A549 (cell line): ENCODE data around the gene GPR6. TPM values are rescaled to one million over a fixed set of nuclear protein-coding genes. Genes with fewer than 3 reads are reported as not detected.

Source experiments
- ATAC-seq, 2 experiments: fragments of 200-7000 bp in 1 of 2; fragments of >200 bp in 1 of 2; cut with Nextera tagmentation in 1 of 2; cut with Tn5 transposase in 1 of 2; 3 replicates each; pipeline versions ENCODE4 v1.8.0 to v1.9.1; 2018 to 2020; ENCODE audit warnings: mild to moderate bottlenecking in 1 of 2, moderate library complexity in 1 of 2
- CTCF ChIA-PET: fragments of 300-600 bp; sonication (Branson Sonifier 250); formaldehyde crosslinking; extraction: SDS; loops from one replicate; lab custom pipeline; 2021; ENCODE audit warnings: antibody characterized with exemption, inconsistent platforms; lab: Yijun Ruan, JAX
- POLR2A ChIA-PET: fragments of 350-600 bp; formaldehyde crosslinking; extraction: SDS; loops from one replicate; lab custom pipeline; 2021; ENCODE audit warnings: antibody characterized with exemption, inconsistent platforms; lab: Yijun Ruan, JAX
- DNase-seq, 2 experiments: peaks; one replicate each; pipeline versions ENCODE4 v3.0.0 to v3.0.0-alpha.2; 2011 to 2016; ENCODE audit warnings: low read depth in 1 of 2, low spot score in 1 of 2
- FAIRE-seq: peaks from 2 replicates; lab custom pipeline; 2011; peaks lifted over from hg19 to GRCh38; lab: Jason Lieb, UNC
- H3K27ac ChIP-seq, 2 experiments: fragments of >200 bp; sonication (Bioruptor Twin); formaldehyde crosslinking; 3 replicates each; pipeline ENCODE4 v1.5.1; 2016 to 2017
- H3K4me1 ChIP-seq: fragments of >200 bp; sonication (Bioruptor Twin); formaldehyde crosslinking; 3 replicates; pipeline ENCODE4 v1.6.1; 2016
- H3K4me2 ChIP-seq: fragments of >200 bp; sonication (Bioruptor Twin); formaldehyde crosslinking; 3 replicates; pipeline ENCODE4 v1.6.1; 2016
- H3K4me3 ChIP-seq: fragments of >200 bp; sonication (Bioruptor Twin); formaldehyde crosslinking; 3 replicates; pipeline ENCODE4 v1.5.1; 2016
- H3K9me3 ChIP-seq: fragments of >200 bp; sonication (Bioruptor Twin); formaldehyde crosslinking; 3 replicates; pipeline ENCODE4 v1.6.1; 2016
- BHLHE40 ChIP-seq: IDR thresholded peaks from 2 replicates; pipeline ENCODE4 v1.6.1; 2012; ENCODE audit warnings: low read depth, low read length, inconsistent platforms
- CHD2 ChIP-seq: fragments of 150-350 bp; IDR thresholded peaks from 2 replicates; pipeline ENCODE4 v1.6.1; 2014; ENCODE audit warnings: low read length; ENCODE audit not compliant: partially characterized antibody
- EHF ChIP-seq: fragments of 250-450 bp; sonication (Bioruptor Pico); IDR thresholded peaks from 2 replicates; pipeline ENCODE4 v1.5.0; 2020; ENCODE audit warnings: mild to moderate bottlenecking
- FOSL2 ChIP-seq, 2 experiments: fragments of 450-650 bp in 1 of 2; fragments of >200 bp in 1 of 2; sonication (Bioruptor Twin) in 1 of 2; formaldehyde crosslinking; IDR thresholded peaks; 2 replicates each; pipeline versions ENCODE4 v1.5.0 to v1.6.1; 2016 to 2020; ENCODE audit warnings: mild to moderate bottlenecking in 1 of 2, moderate library complexity in 1 of 2
- GATA3 ChIP-seq: IDR thresholded peaks from 2 replicates; pipeline ENCODE4 v1.6.1; 2012; ENCODE audit warnings: borderline replicate concordance
- HDAC2 ChIP-seq: fragments of 200-600 bp; sonication (generic); IDR thresholded peaks from 2 replicates; pipeline ENCODE4 v1.6.1; 2016
- HEYL ChIP-seq: fragments of 250-450 bp; sonication (Bioruptor Pico); IDR thresholded peaks from 2 replicates; pipeline ENCODE4 v1.8.0; 2021; ENCODE audit warnings: mild to moderate bottlenecking, moderate library complexity
- HOXA7 ChIP-seq: fragments of 250-450 bp; sonication (Bioruptor Pico); IDR thresholded peaks from 2 replicates; pipeline ENCODE4 v1.5.0; 2020; ENCODE audit warnings: mild to moderate bottlenecking, moderate library complexity
- HOXB5 ChIP-seq: fragments of 250-450 bp; sonication (Bioruptor Pico); IDR thresholded peaks from 2 replicates; pipeline ENCODE4 v1.5.0; 2020; ENCODE audit warnings: mild to moderate bottlenecking, moderate library complexity
- KDM1A ChIP-seq: fragments of 200-600 bp; sonication (generic); IDR thresholded peaks from 2 replicates; pipeline ENCODE4 v1.6.1; 2016; ENCODE audit warnings: low read depth, mild to moderate bottlenecking
- MAZ ChIP-seq: fragments of 150-350 bp; IDR thresholded peaks from 2 replicates; pipeline ENCODE4 v1.6.1; 2014; ENCODE audit warnings: antibody characterized with exemption, low read depth, low read length, borderline replicate concordance
- MYC ChIP-seq: IDR thresholded peaks from 2 replicates; pipeline ENCODE4 v1.6.1; 2012; ENCODE audit warnings: mild to moderate bottlenecking, inconsistent platforms, low read length, improper control_type of control experiment, borderline replicate concordance
- POLR2AphosphoS2 ChIP-seq: conservative IDR thresholded peaks from 2 replicates; pipeline ENCODE4 v1.6.1; 2012; ENCODE audit warnings: low read length, improper control_type of control experiment, inconsistent platforms
- REST ChIP-seq: fragments of 200-600 bp; sonication (generic); IDR thresholded peaks from 2 replicates; pipeline ENCODE4 v1.6.1; 2016; ENCODE audit warnings: antibody characterized with exemption, mild to moderate bottlenecking, moderate library complexity
- RFX5 ChIP-seq: fragments of 450-650 bp; IDR thresholded peaks from 2 replicates; pipeline ENCODE4 v1.7.1; 2014; ENCODE audit warnings: antibody characterized with exemption, mild to moderate bottlenecking, moderate library complexity
- SMC3 ChIP-seq: fragments of >200 bp; sonication (Bioruptor Twin); formaldehyde crosslinking; IDR thresholded peaks from 3 replicates; pipeline ENCODE4 v1.6.1; 2018; ENCODE audit warnings: inconsistent platforms
- SREBF2 ChIP-seq: fragments of 450-650 bp; IDR thresholded peaks from 2 replicates; pipeline ENCODE4 v1.6.1; 2014; ENCODE audit warnings: mild to moderate bottlenecking, moderate library complexity
- TFCP2L1 ChIP-seq: fragments of 250-450 bp; sonication (Bioruptor Pico); IDR thresholded peaks from 2 replicates; pipeline ENCODE4 v1.5.0; 2021; ENCODE audit warnings: mild to moderate bottlenecking
- USF2 ChIP-seq: fragments of 450-650 bp; IDR thresholded peaks from 2 replicates; pipeline ENCODE4 v1.6.1; 2014; ENCODE audit warnings: antibody characterized with exemption
- WGBS: methylation state at CpG from one replicate; pipeline ENCODE4 v1.1.6; 2017; ENCODE audit errors: missing lambda C conversion rate; 5-methylcytosine and 5-hydroxymethylcytosine counted together
- polyA plus RNA-seq, 4 experiments: library from polyadenylated mRNA; depleted of rRNA in 3 of 4; stranded (reverse); fragments of >200 nt; fragmentation: RNase III in 1 of 4; extraction: RNeasy Plus Mini Kit Qiagen cat#74134 plus additional on column Dnase treatment in 1 of 4; gene quantifications; 2 replicates in 3 of 4; 3 replicates in 1 of 4; pipeline ENCODE4 v1.2.3, GENCODE V29; 2011 to 2017
- TF ChIP-seq, protein P1 (sequence below): fragments of >200 bp; sonication (Bioruptor Twin); formaldehyde crosslinking; IDR thresholded peaks from 3 replicates; pipeline ENCODE4 v1.5.1; 2016
- TF ChIP-seq, protein P2 (sequence below): fragments of 150-350 bp; IDR thresholded peaks from 2 replicates; pipeline ENCODE4 v1.6.1; 2014; ENCODE audit warnings: low read depth, mild to moderate bottlenecking, low read length
- TF ChIP-seq, protein P3 (sequence below): fragments of 250-450 bp; sonication (Bioruptor Pico); IDR thresholded peaks from 2 replicates; pipeline ENCODE4 v1.5.0; 2021; ENCODE audit warnings: mild to moderate bottlenecking, moderate library complexity, borderline replicate concordance

Gene GPR6
- polyA plus RNA-seq, 2 of the 4 experiments (the other 2 are of a cell fraction): not detected

DNA sequence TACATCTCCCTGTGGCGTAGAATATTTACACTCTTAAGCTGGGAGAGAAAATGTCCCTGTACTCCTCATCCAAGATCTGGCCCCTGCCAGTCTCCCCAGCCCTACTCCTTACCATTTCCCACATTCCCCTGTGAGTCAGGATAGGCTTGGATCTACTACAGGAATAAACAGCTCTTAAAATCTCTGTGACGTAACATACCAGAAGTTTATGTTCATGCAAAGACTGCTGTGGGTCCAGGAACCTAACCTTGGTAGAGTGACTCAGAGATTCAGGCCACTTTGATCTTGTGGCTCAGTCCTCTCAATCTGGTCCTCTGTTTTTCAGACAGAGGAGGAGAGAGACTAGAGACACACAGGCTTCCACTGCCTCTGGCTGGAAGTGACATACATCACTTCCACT is 38.5 kb upstream of the GPR6 start (continued):
- TF ChIP-seq, protein P1, sequence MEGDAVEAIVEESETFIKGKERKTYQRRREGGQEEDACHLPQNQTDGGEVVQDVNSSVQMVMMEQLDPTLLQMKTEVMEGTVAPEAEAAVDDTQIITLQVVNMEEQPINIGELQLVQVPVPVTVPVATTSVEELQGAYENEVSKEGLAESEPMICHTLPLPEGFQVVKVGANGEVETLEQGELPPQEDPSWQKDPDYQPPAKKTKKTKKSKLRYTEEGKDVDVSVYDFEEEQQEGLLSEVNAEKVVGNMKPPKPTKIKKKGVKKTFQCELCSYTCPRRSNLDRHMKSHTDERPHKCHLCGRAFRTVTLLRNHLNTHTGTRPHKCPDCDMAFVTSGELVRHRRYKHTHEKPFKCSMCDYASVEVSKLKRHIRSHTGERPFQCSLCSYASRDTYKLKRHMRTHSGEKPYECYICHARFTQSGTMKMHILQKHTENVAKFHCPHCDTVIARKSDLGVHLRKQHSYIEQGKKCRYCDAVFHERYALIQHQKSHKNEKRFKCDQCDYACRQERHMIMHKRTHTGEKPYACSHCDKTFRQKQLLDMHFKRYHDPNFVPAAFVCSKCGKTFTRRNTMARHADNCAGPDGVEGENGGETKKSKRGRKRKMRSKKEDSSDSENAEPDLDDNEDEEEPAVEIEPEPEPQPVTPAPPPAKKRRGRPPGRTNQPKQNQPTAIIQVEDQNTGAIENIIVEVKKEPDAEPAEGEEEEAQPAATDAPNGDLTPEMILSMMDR: no peak
- TF ChIP-seq REST: no peak
- no peak for TF ChIP-seq HOXB5
- TF ChIP-seq HDAC2: no peak
- TF ChIP-seq, protein P2, sequence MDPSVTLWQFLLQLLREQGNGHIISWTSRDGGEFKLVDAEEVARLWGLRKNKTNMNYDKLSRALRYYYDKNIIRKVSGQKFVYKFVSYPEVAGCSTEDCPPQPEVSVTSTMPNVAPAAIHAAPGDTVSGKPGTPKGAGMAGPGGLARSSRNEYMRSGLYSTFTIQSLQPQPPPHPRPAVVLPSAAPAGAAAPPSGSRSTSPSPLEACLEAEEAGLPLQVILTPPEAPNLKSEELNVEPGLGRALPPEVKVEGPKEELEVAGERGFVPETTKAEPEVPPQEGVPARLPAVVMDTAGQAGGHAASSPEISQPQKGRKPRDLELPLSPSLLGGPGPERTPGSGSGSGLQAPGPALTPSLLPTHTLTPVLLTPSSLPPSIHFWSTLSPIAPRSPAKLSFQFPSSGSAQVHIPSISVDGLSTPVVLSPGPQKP: no peak

DNA sequence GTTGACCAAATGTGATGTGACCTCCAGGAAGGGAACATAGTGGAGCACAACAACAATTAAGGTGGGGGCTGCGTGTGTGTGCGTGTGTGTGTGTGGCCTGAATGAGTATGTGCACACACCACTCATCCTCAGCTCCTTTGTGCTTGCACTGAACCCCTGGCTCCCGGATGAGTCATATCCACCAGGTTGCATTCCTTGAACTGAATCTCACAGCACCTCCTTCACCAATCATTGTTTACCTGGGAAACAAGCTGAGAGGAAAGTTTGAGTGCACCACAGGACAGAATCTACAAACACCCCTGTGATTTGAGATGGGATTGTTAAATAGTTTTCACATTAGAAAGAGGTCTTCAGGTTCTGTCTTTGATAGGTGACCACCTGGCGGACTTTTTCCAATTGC is 33.7 kb upstream of the GPR6 start:
- FAIRE-seq: no peak
- POLR2A ChIA-PET: no interaction called here
- 6% methylated on average over 4 of the region's 4 CpGs for WGBS
- Histone ChIP-seq H3K4me3 (no peak overlapping the region), H3K9me3 (no peaks in the 10 kb centered on the region), H3K4me2 (no peak overlapping the region), H3K4me1 (no peaks in the 10 kb centered on the region), H3K27ac (no peak overlapping the region)
- no peak for DNase-seq
- TF ChIP-seq HEYL: no peak
- no peak for TF ChIP-seq POLR2AphosphoS2
- TF ChIP-seq GATA3: no peak
- no peak for TF ChIP-seq RFX5
- TF ChIP-seq BHLHE40: no peak
- no peak for TF ChIP-seq TFCP2L1 (CRISPR knock-in tag)
- no peak for TF ChIP-seq SREBF2
- TF ChIP-seq, protein P3, sequence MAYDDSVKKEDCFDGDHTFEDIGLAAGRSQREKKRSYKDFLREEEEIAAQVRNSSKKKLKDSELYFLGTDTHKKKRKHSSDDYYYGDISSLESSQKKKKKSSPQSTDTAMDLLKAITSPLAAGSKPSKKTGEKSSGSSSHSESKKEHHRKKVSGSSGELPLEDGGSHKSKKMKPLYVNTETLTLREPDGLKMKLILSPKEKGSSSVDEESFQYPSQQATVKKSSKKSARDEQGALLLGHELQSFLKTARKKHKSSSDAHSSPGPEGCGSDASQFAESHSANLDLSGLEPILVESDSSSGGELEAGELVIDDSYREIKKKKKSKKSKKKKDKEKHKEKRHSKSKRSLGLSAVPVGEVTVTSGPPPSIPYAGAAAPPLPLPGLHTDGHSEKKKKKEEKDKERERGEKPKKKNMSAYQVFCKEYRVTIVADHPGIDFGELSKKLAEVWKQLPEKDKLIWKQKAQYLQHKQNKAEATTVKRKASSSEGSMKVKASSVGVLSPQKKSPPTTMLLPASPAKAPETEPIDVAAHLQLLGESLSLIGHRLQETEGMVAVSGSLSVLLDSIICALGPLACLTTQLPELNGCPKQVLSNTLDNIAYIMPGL (CRISPR knock-in tag): no peak
- no peak for TF ChIP-seq MAZ
- no peak for TF ChIP-seq SMC3
- no peak for TF ChIP-seq KDM1A
- no peak for TF ChIP-seq CHD2
- TF ChIP-seq HOXA7: no peak
- no peak for TF ChIP-seq MYC
- no peak for TF ChIP-seq HDAC2
- TF ChIP-seq FOSL2 (IDR thresholded peaks at IDR 0.05): no peak
- no peak for TF ChIP-seq FOSL2 (CRISPR knock-in tag; IDR thresholded peaks at IDR 0.05)
- TF ChIP-seq EHF (CRISPR knock-in tag): no peak
- TF ChIP-seq USF2: no peak
- ATAC-seq: no peak
- CTCF ChIA-PET: no interaction called here
